ENCODE results near the gene DDX59.

Gene DDX59

DNA sequence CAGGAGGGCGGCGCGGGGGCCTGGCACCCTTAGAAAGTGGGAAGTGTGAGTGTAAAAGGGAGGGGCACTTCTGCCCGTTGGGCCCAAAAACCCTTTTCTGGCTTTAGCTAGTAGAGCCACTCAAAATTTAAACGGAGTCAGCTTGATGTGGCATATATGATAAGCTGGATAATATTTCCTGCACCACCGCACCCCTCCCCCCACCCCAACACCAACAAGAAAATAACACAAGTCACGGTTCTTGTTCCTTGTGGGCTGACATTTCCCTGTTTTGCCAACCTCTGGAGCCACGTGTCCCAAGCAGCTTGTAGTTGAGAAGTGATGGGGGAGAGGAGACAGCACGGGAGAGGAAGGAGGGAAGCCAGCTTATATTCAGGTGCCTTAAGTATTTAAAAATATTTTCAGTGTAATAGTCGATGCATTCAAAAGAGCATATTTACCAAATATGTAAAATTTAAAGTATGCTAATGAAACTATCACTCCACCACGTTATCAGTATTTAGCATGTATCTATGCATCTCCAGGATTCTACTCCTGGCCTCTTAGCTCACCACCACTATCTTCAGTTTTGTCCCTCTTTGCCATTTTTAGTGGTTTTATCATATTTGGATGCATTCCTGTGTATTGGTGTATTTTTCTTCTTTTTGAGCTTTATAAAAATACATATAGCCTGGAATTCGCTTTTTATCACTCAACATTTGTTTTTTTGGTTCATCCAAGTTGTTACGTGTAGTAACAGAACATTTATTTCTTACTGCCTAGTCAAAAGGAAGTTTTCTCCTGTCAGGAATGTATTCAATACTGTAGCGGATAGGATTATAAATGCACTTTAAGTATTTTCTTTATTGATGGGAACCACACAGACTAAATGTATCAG is 773 bp upstream of the DDX59 start:
- Histone ChIP-seq H3K4me3 (ENCODE audit: low read depth, low read length) (peak overlapping the region; percentile 92), H3K36me3 (ENCODE audit: control insufficient read depth, insufficient read depth, low read length) (peaks cover 6% of the 10 kb centered on the region; the same call in 1 of the 2 replicates), H3K9me3 (ENCODE audit: control insufficient read depth, insufficient read depth, low read length) (no peaks in the 10 kb centered on the region), H3K9ac (ENCODE audit: low read depth, low read length) (peak overlapping the region; percentile 78), H3K27ac (ENCODE audit: low read depth, low read length) (peak overlapping the region; percentile 100), H3K4me1 (ENCODE audit: control insufficient read depth, insufficient read depth, low read length) (peaks cover 18% of the 10 kb centered on the region), H3K27me3 (ENCODE audit: control insufficient read depth, insufficient read depth, low read length) (no peaks in the 10 kb centered on the region)

DNA sequence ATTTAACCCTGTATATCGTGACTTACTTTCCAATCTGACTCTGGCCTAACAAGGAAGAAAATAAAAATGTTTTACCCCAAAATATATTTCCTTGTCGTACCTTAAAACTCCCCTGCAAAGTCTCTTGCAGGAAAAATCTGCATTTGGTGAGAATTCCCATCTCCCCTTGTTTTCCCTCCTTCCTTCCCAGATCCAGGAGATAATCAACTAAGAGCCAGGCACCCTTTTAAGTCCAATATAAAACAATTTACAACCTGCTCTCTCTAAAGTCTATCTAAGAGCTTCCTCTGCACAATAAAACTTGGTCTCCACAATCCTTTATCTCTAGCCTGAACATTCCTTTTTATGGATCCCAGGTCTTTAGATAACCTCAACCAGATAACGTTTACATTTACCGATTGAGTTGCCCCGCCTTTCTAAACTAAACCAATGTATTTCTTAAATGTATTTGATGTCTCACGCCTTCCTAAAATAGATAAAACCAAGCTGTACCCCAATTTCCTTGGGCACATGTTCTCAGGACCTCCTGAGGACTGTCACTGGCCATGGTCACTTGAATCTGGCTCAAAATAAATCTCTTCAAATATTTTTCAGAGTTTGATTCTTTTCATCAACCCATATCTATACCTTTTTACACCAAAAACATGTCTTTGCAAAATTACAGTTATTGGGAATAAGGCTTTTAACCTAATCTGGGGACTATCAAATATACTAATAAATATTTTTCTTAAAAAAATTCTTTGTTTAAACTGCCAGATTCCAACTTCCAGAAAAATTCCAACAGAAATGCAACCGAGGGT is 993 bp downstream of the DDX59 start:
- Histone ChIP-seq H3K27me3 (ENCODE audit: control insufficient read depth, insufficient read depth, low read length) (no peaks in the 10 kb centered on the region), H3K9me3 (ENCODE audit: control insufficient read depth, insufficient read depth, low read length) (no peaks in the 10 kb centered on the region), H3K4me3 (ENCODE audit: low read depth, low read length) (peak overlapping the region; percentile 92), H3K27ac (ENCODE audit: low read depth, low read length) (peak overlapping the region; percentile 100), H3K36me3 (ENCODE audit: control insufficient read depth, insufficient read depth, low read length) (peaks cover 19% of the 10 kb centered on the region; the same call in 1 of the 2 replicates), H3K9ac (ENCODE audit: low read depth, low read length) (peak overlapping the region; percentile 96), H3K4me1 (ENCODE audit: control insufficient read depth, insufficient read depth, low read length) (peaks cover 18% of the 10 kb centered on the region)

DNA sequence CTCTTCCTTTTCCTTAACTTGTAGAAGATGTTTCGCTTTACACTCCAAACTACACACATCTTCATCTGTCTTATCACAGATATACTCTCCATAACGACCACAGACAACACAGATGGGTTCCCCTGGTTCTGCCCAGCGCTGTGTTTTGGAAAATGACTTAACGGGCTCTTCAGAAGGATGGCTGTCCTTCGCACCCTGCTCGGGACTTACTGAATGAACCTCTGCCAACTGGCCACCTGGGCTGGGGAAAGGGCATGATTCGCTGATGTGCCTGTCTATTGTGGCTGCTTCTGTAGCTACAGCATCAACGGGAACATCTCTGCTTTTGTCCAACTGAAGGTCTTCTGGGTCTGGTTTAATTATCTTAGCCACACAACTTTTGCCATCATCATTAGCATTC is 3.4 kb downstream of the DDX59 start:
- Histone ChIP-seq H3K27me3 (ENCODE audit: control insufficient read depth, insufficient read depth, low read length) (no peaks in the 10 kb centered on the region), H3K4me1 (ENCODE audit: control insufficient read depth, insufficient read depth, low read length) (peaks cover 18% of the 10 kb centered on the region), H3K27ac (ENCODE audit: low read depth, low read length) (peak overlapping the region; percentile 43), H3K36me3 (ENCODE audit: control insufficient read depth, insufficient read depth, low read length) (peaks cover 36% of the 10 kb centered on the region), H3K4me3 (ENCODE audit: low read depth, low read length) (no peak overlapping the region), H3K9ac (ENCODE audit: low read depth, low read length) (no peak overlapping the region), H3K9me3 (ENCODE audit: control insufficient read depth, insufficient read depth, low read length) (no peaks in the 10 kb centered on the region)

DNA sequence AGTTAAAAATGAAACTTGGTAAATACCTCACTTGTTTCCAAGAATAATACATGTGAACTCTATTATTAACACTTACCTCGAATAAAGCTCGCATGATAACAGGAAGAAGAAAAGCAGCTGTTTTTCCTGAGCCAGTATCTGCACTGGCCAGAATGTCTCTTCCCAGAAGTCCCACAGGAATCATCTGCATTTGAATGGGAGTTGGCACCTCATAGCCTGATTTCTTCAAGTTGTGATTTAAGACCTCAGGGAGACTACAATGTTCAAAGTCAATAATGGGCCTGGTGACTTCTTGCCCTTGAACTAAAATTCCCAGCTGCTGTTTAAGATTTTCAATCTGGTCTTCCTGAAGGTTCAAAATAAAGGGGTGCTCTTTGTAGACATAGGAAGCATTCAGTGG is 3.8 kb downstream of the DDX59 start:
- Histone ChIP-seq H3K4me1 (ENCODE audit: control insufficient read depth, insufficient read depth, low read length) (peaks cover 18% of the 10 kb centered on the region), H3K4me3 (ENCODE audit: low read depth, low read length) (no peak overlapping the region), H3K9ac (ENCODE audit: low read depth, low read length) (no peak overlapping the region), H3K27me3 (ENCODE audit: control insufficient read depth, insufficient read depth, low read length) (no peaks in the 10 kb centered on the region), H3K9me3 (ENCODE audit: control insufficient read depth, insufficient read depth, low read length) (no peaks in the 10 kb centered on the region), H3K27ac (ENCODE audit: low read depth, low read length) (peak overlapping the region; percentile 43), H3K36me3 (ENCODE audit: control insufficient read depth, insufficient read depth, low read length) (peaks cover 38% of the 10 kb centered on the region)

DNA sequence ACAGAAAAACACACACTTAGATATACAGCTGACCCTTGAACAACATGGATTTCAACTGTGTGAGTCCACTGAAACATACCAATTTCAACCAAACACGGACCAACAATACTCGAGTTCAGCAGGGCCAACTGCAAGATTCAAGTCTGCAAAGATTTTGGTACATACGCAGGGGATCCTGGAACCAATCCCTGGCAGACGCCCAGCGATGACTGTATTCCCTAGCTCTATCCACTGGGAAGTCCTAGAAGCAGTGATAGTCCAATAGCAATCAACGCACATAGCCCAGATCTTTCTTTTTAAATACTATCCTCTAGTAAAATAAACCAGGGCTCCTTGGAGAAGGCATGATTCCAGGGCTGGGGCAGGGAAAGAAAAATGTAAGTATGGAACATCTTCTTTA is 9.0 kb downstream of the DDX59 start:
- H3K9me3 ChIP-seq (ENCODE audit: control insufficient read depth, insufficient read depth, low read length): no peaks in the 10 kb centered on the region
- peaks cover 10% of the 10 kb centered on the region; the same call in 1 of the 2 replicates for H3K4me1 ChIP-seq (ENCODE audit: control insufficient read depth, insufficient read depth, low read length)
- no peak overlapping the region for H3K4me3 ChIP-seq (ENCODE audit: low read depth, low read length)
- no peak overlapping the region for H3K9ac ChIP-seq (ENCODE audit: low read depth, low read length)
- peaks cover 75% of the 10 kb centered on the region for H3K36me3 ChIP-seq (ENCODE audit: control insufficient read depth, insufficient read depth, low read length)
- no peaks in the 10 kb centered on the region for H3K27me3 ChIP-seq (ENCODE audit: control insufficient read depth, insufficient read depth, low read length)
- H3K27ac ChIP-seq (ENCODE audit: low read depth, low read length): no peak overlapping the region

DNA sequence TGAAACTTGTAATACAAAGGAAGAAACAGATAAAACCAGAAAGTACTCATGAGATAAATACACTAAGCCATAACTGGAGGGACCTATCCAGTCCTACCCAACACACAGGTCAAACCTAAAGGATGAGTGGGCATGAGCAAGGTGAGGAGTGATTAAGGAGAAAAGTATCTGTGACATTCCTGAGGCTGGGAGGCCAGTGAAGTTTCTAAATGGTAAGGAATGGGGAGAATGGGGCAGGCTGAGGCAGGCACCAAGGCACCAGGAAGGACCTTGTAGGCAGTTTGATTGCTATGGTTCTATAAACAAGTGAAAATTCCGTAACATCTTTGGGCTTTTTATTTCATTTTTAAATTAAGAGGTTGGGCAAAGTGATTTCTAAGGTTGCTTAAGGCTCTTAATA is 10.4 kb downstream of the DDX59 start:
- no peak overlapping the region for H3K4me3 ChIP-seq (ENCODE audit: low read depth, low read length)
- H3K36me3 ChIP-seq (ENCODE audit: control insufficient read depth, insufficient read depth, low read length): peaks cover 72% of the 10 kb centered on the region
- peaks cover 15% of the 10 kb centered on the region for H3K4me1 ChIP-seq (ENCODE audit: control insufficient read depth, insufficient read depth, low read length)
- no peak overlapping the region for H3K9ac ChIP-seq (ENCODE audit: low read depth, low read length)
- H3K9me3 ChIP-seq (ENCODE audit: control insufficient read depth, insufficient read depth, low read length): no peaks in the 10 kb centered on the region
- H3K27ac ChIP-seq (ENCODE audit: low read depth, low read length): peak overlapping the region; percentile 48
- no peaks in the 10 kb centered on the region for H3K27me3 ChIP-seq (ENCODE audit: control insufficient read depth, insufficient read depth, low read length)

DNA sequence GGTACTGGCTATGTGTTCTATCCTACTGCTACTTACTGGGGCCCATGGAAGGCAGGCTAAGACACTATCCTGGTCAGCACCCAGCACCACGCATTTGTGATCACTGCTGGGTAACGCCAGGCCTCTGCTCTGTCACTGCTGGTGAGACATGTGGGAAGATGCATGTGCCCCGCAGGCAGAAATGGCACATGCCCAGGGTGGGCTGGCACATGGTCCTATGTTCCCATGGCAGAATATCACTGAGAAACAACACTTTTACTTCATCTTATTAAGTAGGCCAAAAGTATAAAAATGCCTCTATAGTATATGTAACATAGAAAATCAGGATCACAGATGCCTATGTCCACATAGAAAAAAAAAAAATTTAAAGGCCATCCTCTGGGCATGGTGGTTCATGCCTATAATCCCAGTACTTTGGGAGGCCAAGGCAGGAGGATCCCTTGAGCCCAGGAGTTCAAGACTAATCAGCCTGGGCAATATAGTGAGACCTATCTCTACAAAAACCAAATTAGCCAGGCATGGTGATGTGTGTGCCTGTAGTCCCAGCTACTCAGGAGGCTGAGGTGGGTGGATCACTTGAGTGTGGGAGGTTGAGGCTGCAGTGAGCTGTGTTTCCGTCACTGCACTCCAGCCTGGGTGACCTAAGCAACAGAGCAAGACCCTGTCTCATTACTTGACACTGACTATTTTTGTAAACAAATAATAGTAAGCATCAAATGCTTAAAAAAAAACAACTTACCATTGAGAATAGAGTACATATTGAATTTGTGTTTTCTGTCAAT is 11.5 kb downstream of the DDX59 start:
- H3K9me3 ChIP-seq (ENCODE audit: control insufficient read depth, insufficient read depth, low read length): no peaks in the 10 kb centered on the region
- no peaks in the 10 kb centered on the region for H3K27me3 ChIP-seq (ENCODE audit: control insufficient read depth, insufficient read depth, low read length)
- H3K9ac ChIP-seq (ENCODE audit: low read depth, low read length): no peak overlapping the region
- peaks cover 15% of the 10 kb centered on the region for H3K4me1 ChIP-seq (ENCODE audit: control insufficient read depth, insufficient read depth, low read length)
- no peak overlapping the region for H3K4me3 ChIP-seq (ENCODE audit: low read depth, low read length)
- H3K27ac ChIP-seq (ENCODE audit: low read depth, low read length): no peak overlapping the region
- H3K36me3 ChIP-seq (ENCODE audit: control insufficient read depth, insufficient read depth, low read length): peaks cover 69% of the 10 kb centered on the region

DNA sequence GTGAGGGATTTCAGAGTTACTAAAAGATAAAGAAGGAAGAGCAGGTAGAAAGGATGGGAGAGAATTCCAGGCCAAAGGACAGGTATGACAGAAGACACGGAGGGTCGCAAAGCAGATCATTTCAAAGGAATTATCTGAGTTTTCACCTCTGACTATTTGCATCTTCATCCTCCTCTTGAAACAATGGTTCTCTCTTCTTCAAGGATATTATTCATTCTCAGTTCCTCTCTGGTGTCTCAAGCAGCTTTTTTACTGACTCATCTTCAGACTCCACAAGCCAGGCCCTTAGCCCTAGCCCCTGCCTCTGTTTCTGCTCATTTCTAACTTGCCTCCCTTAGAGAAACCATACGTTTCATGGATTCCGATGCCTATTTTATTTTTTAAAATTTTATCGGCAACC is 15.0 kb downstream of the DDX59 start:
- no peak overlapping the region for H3K27ac ChIP-seq (ENCODE audit: low read depth, low read length)
- H3K9ac ChIP-seq (ENCODE audit: low read depth, low read length): no peak overlapping the region
- peaks cover 15% of the 10 kb centered on the region for H3K4me1 ChIP-seq (ENCODE audit: control insufficient read depth, insufficient read depth, low read length)
- H3K9me3 ChIP-seq (ENCODE audit: control insufficient read depth, insufficient read depth, low read length): no peaks in the 10 kb centered on the region
- H3K4me3 ChIP-seq (ENCODE audit: low read depth, low read length): no peak overlapping the region
- no peaks in the 10 kb centered on the region for H3K27me3 ChIP-seq (ENCODE audit: control insufficient read depth, insufficient read depth, low read length)
- H3K36me3 ChIP-seq (ENCODE audit: control insufficient read depth, insufficient read depth, low read length): peaks cover 58% of the 10 kb centered on the region

DNA sequence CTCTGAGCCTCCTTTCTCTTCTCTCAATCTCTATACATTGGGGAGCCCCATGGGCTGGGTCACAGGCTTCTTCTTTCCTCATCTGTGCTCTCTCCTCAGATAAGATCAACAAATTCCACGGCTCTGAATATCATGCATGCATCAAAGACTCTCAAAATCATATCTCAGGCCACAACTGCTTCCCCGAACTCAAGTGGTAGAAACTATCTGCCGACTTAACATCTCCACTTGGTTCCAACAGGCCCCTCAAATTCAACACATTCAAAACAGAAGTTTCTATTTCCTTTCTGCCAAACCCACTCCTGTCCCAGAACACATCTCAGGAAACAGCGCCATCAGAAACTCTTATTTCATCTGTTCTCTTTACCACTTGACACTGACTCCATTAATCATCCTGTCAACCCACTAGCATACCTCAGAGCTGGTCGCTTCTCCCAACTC is 16.7 kb downstream of the DDX59 start:
- Histone ChIP-seq H3K4me3 (ENCODE audit: low read depth, low read length) (no peak overlapping the region), H3K27me3 (ENCODE audit: control insufficient read depth, insufficient read depth, low read length) (no peaks in the 10 kb centered on the region), H3K9me3 (ENCODE audit: control insufficient read depth, insufficient read depth, low read length) (no peaks in the 10 kb centered on the region), H3K4me1 (ENCODE audit: control insufficient read depth, insufficient read depth, low read length) (peaks cover 8% of the 10 kb centered on the region; the same call in 1 of the 2 replicates), H3K9ac (ENCODE audit: low read depth, low read length) (no peak overlapping the region), H3K36me3 (ENCODE audit: control insufficient read depth, insufficient read depth, low read length) (peaks cover 55% of the 10 kb centered on the region), H3K27ac (ENCODE audit: low read depth, low read length) (no peak overlapping the region)

DNA sequence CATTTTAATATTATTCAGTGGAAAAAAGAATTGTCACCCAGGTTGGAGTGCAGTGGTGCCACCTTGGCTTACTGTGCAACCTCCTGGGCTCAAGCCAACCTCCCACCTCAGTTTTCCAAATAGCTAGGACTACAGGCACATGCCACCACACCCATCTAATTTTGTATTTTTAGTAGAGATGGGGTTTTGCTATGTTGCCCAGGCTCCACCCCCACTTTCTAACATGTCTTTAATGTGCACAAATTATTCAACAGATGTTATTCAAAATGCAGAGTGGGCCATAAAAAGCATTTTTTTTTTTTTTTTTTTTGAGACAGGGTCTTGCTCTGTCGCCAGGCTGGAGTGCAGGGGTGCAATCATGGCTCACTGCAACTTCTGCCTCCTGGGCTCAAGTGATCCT is 17.3 kb downstream of the DDX59 start:
- Histone ChIP-seq H3K27ac (ENCODE audit: low read depth, low read length) (no peak overlapping the region), H3K27me3 (ENCODE audit: control insufficient read depth, insufficient read depth, low read length) (no peaks in the 10 kb centered on the region), H3K9me3 (ENCODE audit: control insufficient read depth, insufficient read depth, low read length) (no peaks in the 10 kb centered on the region), H3K4me3 (ENCODE audit: low read depth, low read length) (no peak overlapping the region), H3K9ac (ENCODE audit: low read depth, low read length) (no peak overlapping the region), H3K36me3 (ENCODE audit: control insufficient read depth, insufficient read depth, low read length) (peaks cover 57% of the 10 kb centered on the region), H3K4me1 (ENCODE audit: control insufficient read depth, insufficient read depth, low read length) (peaks cover 8% of the 10 kb centered on the region; the same call in 1 of the 2 replicates)

Data from HUES48 (cell line).